Psoas muscle (tissue), 8 donors: ENCODE results near the gene TNS3. TPM values are rescaled to one million over a fixed set of nuclear protein-coding genes. Genes with fewer than 3 reads are reported as not detected.

ENCODE experiments used
- ATAC-seq, 4 donors: fragments of 200-7000 bp; cut with Tn5 transposase; one replicate each; pipeline ENCODE4 v1.9.1; 2020; ENCODE audit warnings: moderate library complexity in 3 of 4, mild to moderate bottlenecking in 2 of 4
- DNase-seq, 2 donors: peaks; one replicate each; pipeline ENCODE4 v3.0.0-alpha.2; 2020
- H3K27ac ChIP-seq: fragments of 200-600 bp; one replicate; pipeline ENCODE4 v1.8.0; 2022
- H3K27me3 ChIP-seq, 3 donors: fragments of 200-600 bp in 1 of 3; one replicate each; pipeline versions ENCODE4 v1.6.1 to v1.8.0; 2013 to 2022; ENCODE audit warnings: low read length in 2 of 3, mild to moderate bottlenecking in 2 of 3, moderate library complexity in 1 of 3; ENCODE audit not compliant: insufficient read depth in 3 of 3
- H3K36me3 ChIP-seq, 2 donors: fragments of 200-600 bp in 1 of 2; one replicate each; pipeline versions ENCODE4 v1.6.1 to v1.8.0; 2013 to 2022; ENCODE audit warnings: low read depth in 1 of 2, mild to moderate bottlenecking in 1 of 2, moderate library complexity in 1 of 2; ENCODE audit not compliant: insufficient read depth in 1 of 2
- H3K4me1 ChIP-seq: fragments of 200-600 bp; one replicate; pipeline ENCODE4 v1.8.0; 2022
- H3K4me3 ChIP-seq: fragments of 200-600 bp; one replicate; pipeline ENCODE4 v1.8.0; 2022; ENCODE audit warnings: mild to moderate bottlenecking
- H3K9me3 ChIP-seq: fragments of 200-600 bp; one replicate; pipeline ENCODE4 v1.8.0; 2022
- WGBS, 3 donors: extraction: QIAGEN DNeasy Blood & Tissue Kit; methylation state at CpG; one replicate each; pipeline versions ENCODE4 v1.1.6 to v1.1.7; 2013; 5-methylcytosine and 5-hydroxymethylcytosine counted together
- intact Hi-C, 2 donors: fragments of 100-400 bp; cut with DNase I; formaldehyde crosslinking; loops; one replicate each; pipeline versions ENCODE4 v1.11.0 to v1.14.2; 2022
- polyA plus RNA-seq, 3 donors: library from polyadenylated mRNA; stranded (reverse); fragments of 200-250 nt; gene quantifications; one replicate each; pipeline ENCODE4 v1.2.3, GENCODE V29; 2013
- total RNA-seq, 4 donors: library from RNA; stranded (reverse); fragmentation: NEBNext Ultra II Directional in 2 of 4; extraction: Animal tissue kit (Norgen Biotek cat#: 25700) in 2 of 4; gene quantifications; one replicate each; pipeline versions ENCODE4 v1.2.1 to v1.2.4, GENCODE V29; 2021 to 2023
- TF ChIP-seq, protein P1 (sequence below): fragments of 200-600 bp; IDR thresholded peaks from one replicate; pipeline ENCODE4 v1.8.0; 2022; ENCODE audit warnings: antibody characterized with exemption
- donor health status: healthy with polysubstance abuse.
- donor health status: DM: no; HTN: no; CAD: no; lungs with moderate emphysema.
- donor health status: Bipolar disorder and iron deficiency.
- donor health status: healthy.
- donor health status: DM: yes; HTN: yes; CAD: no.
- donor health status: DM: no; HTN: no; CAD: no.
- donor health status: DM: no; HTN: no; CAD: no.
- donor health status: DM: yes; HTN: yes; CAD: no.

TNS3 gene
- total and polyA plus RNA-seq, 7 donors, result 11.5 to 75.3 (median 35.0) TPM

DNA sequence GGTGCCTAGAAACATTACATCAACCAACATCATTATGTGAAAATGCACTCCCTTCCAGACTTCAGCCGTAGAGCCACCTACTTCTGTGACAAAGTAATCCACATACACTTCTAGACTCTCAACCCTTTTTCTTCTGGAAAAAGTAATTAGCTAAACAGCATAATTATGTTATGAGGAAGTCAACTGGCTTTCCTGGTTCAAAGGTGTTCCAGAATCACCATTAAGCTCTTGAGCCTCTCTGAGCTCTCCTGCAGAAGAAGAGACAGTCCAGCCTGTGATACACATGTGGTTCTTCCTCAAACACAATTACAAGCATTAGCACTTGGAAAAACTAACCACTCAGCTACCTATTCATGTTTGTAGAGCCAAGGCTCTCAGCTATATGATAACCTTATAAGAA lies 52.5 kb downstream of the TNS3 start:
- Histone ChIP-seq H3K36me3 (peaks cover 0 to 19% of the 10 kb centered on the region in 2 donors), H3K4me1 (no peaks in the 10 kb centered on the region), H3K27me3 (no peaks in the 10 kb centered on the region), H3K27ac (no peak overlapping the region), H3K4me3 (no peak overlapping the region), H3K9me3 (no peaks in the 10 kb centered on the region)
- ATAC-seq (no peak), DNase-seq (no peak)
- WGBS, 3 donors, result 87 to 97% (median 91%) methylated on average over 1 of the region's 1 CpG
- intact Hi-C loops, result no loop called here
- TF ChIP-seq, protein P1, sequence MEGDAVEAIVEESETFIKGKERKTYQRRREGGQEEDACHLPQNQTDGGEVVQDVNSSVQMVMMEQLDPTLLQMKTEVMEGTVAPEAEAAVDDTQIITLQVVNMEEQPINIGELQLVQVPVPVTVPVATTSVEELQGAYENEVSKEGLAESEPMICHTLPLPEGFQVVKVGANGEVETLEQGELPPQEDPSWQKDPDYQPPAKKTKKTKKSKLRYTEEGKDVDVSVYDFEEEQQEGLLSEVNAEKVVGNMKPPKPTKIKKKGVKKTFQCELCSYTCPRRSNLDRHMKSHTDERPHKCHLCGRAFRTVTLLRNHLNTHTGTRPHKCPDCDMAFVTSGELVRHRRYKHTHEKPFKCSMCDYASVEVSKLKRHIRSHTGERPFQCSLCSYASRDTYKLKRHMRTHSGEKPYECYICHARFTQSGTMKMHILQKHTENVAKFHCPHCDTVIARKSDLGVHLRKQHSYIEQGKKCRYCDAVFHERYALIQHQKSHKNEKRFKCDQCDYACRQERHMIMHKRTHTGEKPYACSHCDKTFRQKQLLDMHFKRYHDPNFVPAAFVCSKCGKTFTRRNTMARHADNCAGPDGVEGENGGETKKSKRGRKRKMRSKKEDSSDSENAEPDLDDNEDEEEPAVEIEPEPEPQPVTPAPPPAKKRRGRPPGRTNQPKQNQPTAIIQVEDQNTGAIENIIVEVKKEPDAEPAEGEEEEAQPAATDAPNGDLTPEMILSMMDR, result no peak

DNA sequence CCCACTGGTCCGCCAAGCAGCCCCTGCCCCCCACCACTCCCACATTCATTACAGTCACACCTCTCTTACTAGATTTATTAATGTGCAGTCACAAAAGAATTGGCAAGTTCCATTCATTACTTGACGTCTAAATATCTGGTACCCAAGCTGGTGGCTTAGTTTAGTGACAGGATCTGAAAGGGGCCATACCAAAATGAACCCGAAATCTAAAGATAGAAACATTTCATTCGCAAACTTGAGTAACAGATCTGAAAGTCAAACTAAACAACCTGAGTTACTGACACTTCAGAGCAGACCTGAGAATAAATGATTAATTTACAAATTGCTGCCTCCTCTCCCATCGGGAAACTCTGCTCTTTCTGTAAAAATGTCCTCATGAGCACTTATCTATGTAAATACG lies 53.4 kb downstream of the TNS3 start:
- no peaks in the 10 kb centered on the region for H3K4me1 ChIP-seq
- no peak for ATAC-seq
- H3K36me3 ChIP-seq, result peaks cover 0 to 19% of the 10 kb centered on the region in 2 donors
- no peak overlapping the region for H3K27ac ChIP-seq
- WGBS, 3 donors, result 90 to 94% (median 93%) methylated on average over 6 of the region's 6 CpGs
- no peak for DNase-seq
- no peaks in the 10 kb centered on the region for H3K27me3 ChIP-seq
- intact Hi-C loops, result no loop called here
- no peak overlapping the region for H3K4me3 ChIP-seq
- TF ChIP-seq, protein P1, result no peak
- H3K9me3 ChIP-seq, result no peaks in the 10 kb centered on the region

DNA sequence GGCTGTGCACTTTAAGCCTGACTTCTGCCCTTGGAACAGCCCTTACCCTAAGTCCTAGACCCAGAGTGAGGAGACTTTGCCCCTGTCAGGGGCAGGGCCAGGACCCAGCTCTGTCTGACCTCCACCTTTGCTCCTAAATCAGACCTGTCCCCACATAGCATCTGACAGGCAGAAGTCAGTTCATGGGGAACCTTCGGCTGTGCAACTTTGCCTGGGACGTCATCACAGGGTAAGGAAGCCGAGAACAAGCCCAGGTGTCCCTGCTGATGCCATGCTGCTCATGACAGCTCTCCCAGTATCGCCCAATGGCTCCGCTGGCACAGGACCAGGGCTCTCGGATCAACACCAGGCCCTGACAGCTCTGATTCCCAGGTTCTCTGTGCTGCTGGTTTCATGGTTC lies 55.4 kb downstream of the TNS3 start:
- H3K27me3 ChIP-seq, result no peaks in the 10 kb centered on the region
- intact Hi-C loops, result no loop called here
- no peak for DNase-seq
- no peaks in the 10 kb centered on the region for H3K4me1 ChIP-seq
- no peak overlapping the region for H3K4me3 ChIP-seq
- no peak overlapping the region for H3K27ac ChIP-seq
- 91 to 93% (median 92%) methylated on average over 6 of the region's 6 CpGs for WGBS, 3 donors
- H3K36me3 ChIP-seq, result peaks cover 0 to 19% of the 10 kb centered on the region in 2 donors
- TF ChIP-seq, protein P1, result no peak
- H3K9me3 ChIP-seq, result no peaks in the 10 kb centered on the region
- ATAC-seq, result no peak

DNA sequence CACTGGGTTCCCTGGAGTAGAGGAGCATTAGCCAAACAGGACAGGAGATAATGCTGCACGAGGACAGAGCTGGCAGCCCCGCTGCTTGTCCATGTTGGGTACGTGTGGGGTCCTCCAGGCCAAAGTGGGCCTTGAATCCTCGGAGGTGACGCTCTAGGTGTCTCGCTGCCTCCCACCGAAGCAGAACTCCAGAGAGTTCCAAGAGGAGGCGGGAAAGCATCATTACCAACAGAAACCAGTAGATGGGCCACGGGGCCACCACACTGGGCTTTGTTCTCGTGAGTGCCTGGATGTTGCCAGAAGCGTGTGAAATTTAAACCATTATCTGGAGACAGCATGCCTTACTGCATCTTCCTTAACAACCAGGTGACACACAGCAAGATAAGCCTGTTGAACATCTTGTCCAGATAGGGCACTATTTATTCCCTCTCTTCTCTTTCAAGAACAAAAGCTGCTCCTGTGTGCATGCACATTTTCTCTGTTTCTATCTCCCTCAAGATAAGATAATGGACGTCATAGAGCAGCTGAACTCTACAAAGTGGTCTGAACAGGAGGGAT lies 56.8 kb downstream of the TNS3 start:
- DNase-seq, result no peak
- intact Hi-C loops, result no loop called here
- Histone ChIP-seq H3K9me3 (no peaks in the 10 kb centered on the region), H3K27me3 (no peaks in the 10 kb centered on the region), H3K4me3 (no peak overlapping the region), H3K4me1 (no peaks in the 10 kb centered on the region), H3K36me3 (peaks cover 0 to 19% of the 10 kb centered on the region in 2 donors), H3K27ac (no peak overlapping the region)
- 84 to 96% (median 92%) methylated on average over 12 of the region's 12 CpGs for WGBS, 3 donors
- TF ChIP-seq, protein P1, result no peak
- ATAC-seq, result no peak

DNA sequence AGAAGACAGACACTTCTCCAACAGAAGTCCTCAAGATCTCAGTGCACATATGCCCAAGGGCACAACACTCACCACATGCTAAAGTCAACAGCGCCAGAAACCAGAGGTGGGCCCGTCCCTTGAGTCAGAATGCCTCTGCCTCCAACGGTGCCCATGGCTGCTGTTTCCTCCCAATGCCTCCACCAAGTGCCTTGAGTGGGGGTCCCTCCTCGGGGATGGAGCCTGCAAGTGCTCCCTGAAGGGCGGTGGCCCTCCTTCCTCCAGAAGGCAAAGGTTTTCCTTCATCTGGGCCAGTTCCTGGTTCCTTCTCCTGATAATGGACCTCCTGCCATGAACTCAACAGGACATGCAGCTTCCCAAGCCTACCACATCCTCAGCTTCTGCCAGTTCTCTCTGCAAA lies 58.5 kb downstream of the TNS3 start:
- intact Hi-C loops, result no loop called here
- TF ChIP-seq, protein P1, result no peak
- DNase-seq, result no peak
- Histone ChIP-seq H3K9me3 (no peaks in the 10 kb centered on the region), H3K36me3 (peaks cover 0 to 16% of the 10 kb centered on the region in 2 donors), H3K4me1 (no peaks in the 10 kb centered on the region), H3K4me3 (no peak overlapping the region), H3K27me3 (no peaks in the 10 kb centered on the region), H3K27ac (no peak overlapping the region)
- whole genome bisulfite sequencing, 3 donors, result 93 to 94% (median 94%) methylated on average over 5 of the region's 5 CpGs
- no peak for ATAC-seq
